MM.1S (cell line): ENCODE results near the gene NCBP1.
A peak's percentile ranks its signal among the peaks of the same experiment; 100 is the strongest.

Experiments
- DNase-seq: peaks from one replicate; pipeline ENCODE4 v3.0.0-alpha.2; 2015
- H2AFZ ChIP-seq: fragments of 300-600 bp; sonication (generic); 2 replicates; pipeline ENCODE4 v1.6.0; 2016; ENCODE audit warnings: antibody characterized with exemption, low read length
- H3F3A ChIP-seq: fragments of 300-600 bp; sonication (generic); 2 replicates; pipeline ENCODE4 v1.6.1; 2016; ENCODE audit warnings: mild to moderate bottlenecking, antibody characterized with exemption, low read length, moderate library complexity, mixed read lengths; ENCODE audit not compliant: insufficient read depth
- H3K27ac ChIP-seq: fragments of 300-600 bp; sonication (generic); 2 replicates; pipeline ENCODE4 v1.5.1; 2016; ENCODE audit warnings: mild to moderate bottlenecking, low read length
- H3K27me3 ChIP-seq: fragments of 300-600 bp; sonication (generic); replicated peaks from 2 replicates; pipeline ENCODE4 v1.6.0; 2016; ENCODE audit warnings: low read length; ENCODE audit not compliant: insufficient read depth
- H3K36me3 ChIP-seq: fragments of 300-600 bp; sonication (generic); replicated peaks from 2 replicates; pipeline ENCODE4 v1.6.1; 2016; ENCODE audit warnings: mild to moderate bottlenecking, low read length, mixed read lengths; ENCODE audit not compliant: insufficient read depth
- H3K4me1 ChIP-seq: fragments of 300-600 bp; sonication (generic); 2 replicates; pipeline ENCODE4 v1.6.1; 2016; ENCODE audit warnings: low read length, mixed read lengths
- H3K4me2 ChIP-seq: fragments of 300-600 bp; sonication (generic); 2 replicates; pipeline ENCODE4 v1.6.0; 2016; ENCODE audit warnings: low read depth, low read length
- H3K4me3 ChIP-seq: fragments of 300-600 bp; sonication (generic); 2 replicates; pipeline ENCODE4 v1.5.1; 2016; ENCODE audit warnings: low read length, mixed read lengths
- H3K79me2 ChIP-seq: fragments of 300-600 bp; sonication (generic); 2 replicates; pipeline ENCODE4 v1.6.1; 2016; ENCODE audit warnings: mixed run types, low read length, mixed read lengths
- H3K9ac ChIP-seq: fragments of 300-600 bp; sonication (generic); 2 replicates; pipeline ENCODE4 v1.6.1; 2016; ENCODE audit warnings: low read length, mixed read lengths
- H3K9me2 ChIP-seq: fragments of 300-600 bp; sonication (generic); replicated peaks from 2 replicates; pipeline ENCODE4 v1.6.1; 2016; ENCODE audit warnings: mild to moderate bottlenecking, low read length, mixed read lengths; ENCODE audit not compliant: insufficient read depth
- H3K9me3 ChIP-seq: fragments of 300-600 bp; sonication (generic); replicated peaks from 2 replicates; pipeline ENCODE4 v1.6.1; 2016; ENCODE audit warnings: mild to moderate bottlenecking, low read length, mixed read lengths; ENCODE audit not compliant: insufficient read depth
- H4K20me1 ChIP-seq: fragments of 300-600 bp; sonication (generic); 2 replicates; pipeline ENCODE4 v1.6.1; 2016; ENCODE audit warnings: mild to moderate bottlenecking, low read length, moderate library complexity, mixed read lengths; ENCODE audit not compliant: insufficient read depth
- EZH2 ChIP-seq: fragments of 300-600 bp; sonication (generic); optimal IDR thresholded peaks from 2 replicates; pipeline ENCODE3; 2017; ENCODE audit warnings: low read depth, mild to moderate bottlenecking, antibody characterized with exemption, low read length, mixed read lengths
- EZH2phosphoT487 ChIP-seq: fragments of 300-600 bp; sonication (generic); IDR thresholded peaks from 2 replicates; pipeline ENCODE4 v1.6.1; 2018; ENCODE audit warnings: antibody characterized with exemption, low read length
- TF ChIP-seq, protein P1 (sequence below): fragments of 300-600 bp; sonication (generic); IDR thresholded peaks from 2 replicates; pipeline ENCODE4 v1.5.1; 2016; ENCODE audit warnings: antibody characterized with exemption, low read length, mixed read lengths

NCBP1 gene

DNA sequence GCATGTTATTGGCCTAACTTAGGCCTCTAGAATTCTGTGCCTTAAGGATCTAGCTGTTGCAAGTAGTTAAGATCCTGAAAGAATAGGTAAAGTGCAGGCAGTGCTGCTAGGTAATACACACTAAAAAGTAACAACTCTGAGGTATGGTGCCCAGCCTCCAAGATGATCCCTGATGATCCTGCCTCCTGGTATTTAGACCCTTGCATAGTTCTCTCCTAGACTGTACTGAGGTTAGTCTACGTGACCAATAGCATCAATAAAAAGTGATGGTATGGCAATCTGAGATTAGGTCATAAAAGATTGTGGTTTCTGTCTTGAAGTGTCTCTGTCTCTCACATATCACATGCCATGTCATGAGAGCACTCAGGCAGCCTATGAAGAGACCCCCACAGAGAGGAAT, 9.7 kb upstream of the NCBP1 start:
- peaks cover 18% of the 10 kb centered on the region; the same call in 1 of the 2 replicates for H3K79me2 ChIP-seq
- H3K36me3 ChIP-seq, result peaks cover 5% of the 10 kb centered on the region; the same call in 1 of the 2 replicates

DNA sequence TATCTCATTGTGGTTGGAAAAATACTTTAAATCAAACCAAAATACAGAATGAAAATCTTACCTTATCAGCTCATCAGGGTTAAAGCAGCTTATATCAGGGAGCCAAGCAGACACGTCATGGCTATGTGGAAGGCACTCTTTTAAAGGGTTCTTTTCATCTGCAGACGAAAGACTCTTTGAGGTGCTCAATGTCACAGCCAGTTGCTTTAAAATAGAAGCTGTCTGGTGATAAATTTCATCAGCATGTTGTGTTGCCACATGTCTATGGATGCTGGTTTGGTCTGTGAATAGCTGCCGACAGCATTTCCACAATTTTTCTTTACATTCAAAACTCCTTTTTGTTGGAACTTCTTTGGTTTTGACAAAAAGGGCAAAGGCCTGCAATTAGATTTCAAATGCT, 8.0 kb upstream of the NCBP1 start:
- H3K4me1 ChIP-seq, result peaks cover 16% of the 10 kb centered on the region
- no peak overlapping the region for H2AFZ ChIP-seq
- no peaks in the 10 kb centered on the region for H3K9me2 ChIP-seq
- H3K27me3 ChIP-seq, result no peaks in the 10 kb centered on the region
- no peak for DNase-seq
- H3F3A ChIP-seq, result no peaks in the 10 kb centered on the region
- no peaks in the 10 kb centered on the region for H4K20me1 ChIP-seq
- no peaks in the 10 kb centered on the region for H3K9me3 ChIP-seq
- H3K9ac ChIP-seq, result no peak overlapping the region
- H3K4me3 ChIP-seq, result no peak overlapping the region
- peaks cover 26% of the 10 kb centered on the region for H3K79me2 ChIP-seq
- peaks cover 5% of the 10 kb centered on the region; the same call in 1 of the 2 replicates for H3K36me3 ChIP-seq
- no peak overlapping the region for H3K27ac ChIP-seq
- TF ChIP-seq, protein P1, sequence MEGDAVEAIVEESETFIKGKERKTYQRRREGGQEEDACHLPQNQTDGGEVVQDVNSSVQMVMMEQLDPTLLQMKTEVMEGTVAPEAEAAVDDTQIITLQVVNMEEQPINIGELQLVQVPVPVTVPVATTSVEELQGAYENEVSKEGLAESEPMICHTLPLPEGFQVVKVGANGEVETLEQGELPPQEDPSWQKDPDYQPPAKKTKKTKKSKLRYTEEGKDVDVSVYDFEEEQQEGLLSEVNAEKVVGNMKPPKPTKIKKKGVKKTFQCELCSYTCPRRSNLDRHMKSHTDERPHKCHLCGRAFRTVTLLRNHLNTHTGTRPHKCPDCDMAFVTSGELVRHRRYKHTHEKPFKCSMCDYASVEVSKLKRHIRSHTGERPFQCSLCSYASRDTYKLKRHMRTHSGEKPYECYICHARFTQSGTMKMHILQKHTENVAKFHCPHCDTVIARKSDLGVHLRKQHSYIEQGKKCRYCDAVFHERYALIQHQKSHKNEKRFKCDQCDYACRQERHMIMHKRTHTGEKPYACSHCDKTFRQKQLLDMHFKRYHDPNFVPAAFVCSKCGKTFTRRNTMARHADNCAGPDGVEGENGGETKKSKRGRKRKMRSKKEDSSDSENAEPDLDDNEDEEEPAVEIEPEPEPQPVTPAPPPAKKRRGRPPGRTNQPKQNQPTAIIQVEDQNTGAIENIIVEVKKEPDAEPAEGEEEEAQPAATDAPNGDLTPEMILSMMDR, result no peak
- TF ChIP-seq EZH2phosphoT487, result no peak
- TF ChIP-seq EZH2, result no peak
- H3K4me2 ChIP-seq, result no peak overlapping the region

More for the DNA sequence above, 9.7 kb upstream of the NCBP1 start:
- Histone ChIP-seq H2AFZ (no peak overlapping the region), H3K9me3 (no peaks in the 10 kb centered on the region), H3K4me1 (peaks cover 16% of the 10 kb centered on the region), H3K4me2 (no peak overlapping the region), H4K20me1 (no peaks in the 10 kb centered on the region), H3K4me3 (no peak overlapping the region), H3K9ac (no peak overlapping the region), H3F3A (no peaks in the 10 kb centered on the region), H3K27ac (no peak overlapping the region), H3K9me2 (no peaks in the 10 kb centered on the region), H3K27me3 (no peaks in the 10 kb centered on the region)
- TF ChIP-seq EZH2phosphoT487, result no peak
- no peak for TF ChIP-seq EZH2
- TF ChIP-seq, protein P1, result no peak
- DNase-seq, result no peak

DNA sequence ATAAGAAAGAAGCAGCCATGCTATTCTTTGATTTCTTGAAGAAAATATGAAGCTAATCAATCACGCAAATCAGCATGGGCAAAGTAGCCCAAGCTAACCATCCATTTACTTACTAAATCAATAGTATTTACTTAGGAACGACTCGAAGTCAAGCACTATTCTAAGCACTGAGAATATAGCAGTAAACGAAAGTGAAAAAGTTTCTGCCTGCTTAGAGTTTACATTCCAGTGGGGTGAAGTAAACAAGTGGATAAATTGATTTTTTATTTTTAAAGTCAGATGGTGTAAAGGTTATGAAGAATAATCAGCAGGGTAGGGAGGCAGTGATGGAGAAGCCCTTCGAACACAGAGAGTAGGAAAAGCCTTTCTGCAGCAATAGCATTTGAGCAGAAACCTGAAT, 6.0 kb upstream of the NCBP1 start:
- no peaks in the 10 kb centered on the region for H3K9me3 ChIP-seq
- peaks cover 16% of the 10 kb centered on the region for H3K4me1 ChIP-seq
- H3K9me2 ChIP-seq, result no peaks in the 10 kb centered on the region
- no peaks in the 10 kb centered on the region for H3K27me3 ChIP-seq
- H3K4me3 ChIP-seq, result peak overlapping the region; percentile 50
- peaks cover 42% of the 10 kb centered on the region for H3K79me2 ChIP-seq
- H3K36me3 ChIP-seq, result peaks cover 5% of the 10 kb centered on the region; the same call in 1 of the 2 replicates
- peak overlapping the region; percentile 81 for H3K4me2 ChIP-seq
- peak overlapping the region; percentile 24; the same call in 1 of the 2 replicates for H3K27ac ChIP-seq
- peak; percentile 26 for DNase-seq
- peaks cover 8% of the 10 kb centered on the region; the same call in 1 of the 2 replicates for H3F3A ChIP-seq
- peak overlapping the region; percentile 23 for H2AFZ ChIP-seq
- no peaks in the 10 kb centered on the region for H4K20me1 ChIP-seq
- peak overlapping the region; percentile 33; the same call in 1 of the 2 replicates for H3K9ac ChIP-seq
- TF ChIP-seq EZH2, result no peak
- TF ChIP-seq EZH2phosphoT487, result no peak
- TF ChIP-seq, protein P1, result no peak
